Neural cell (in vitro differentiated cells): ENCODE results near the gene PIK3AP1.

Experiments
- CTCF ChIP-seq: fragments of 450-650 bp; IDR thresholded peaks from 2 replicates; pipeline ENCODE4 v1.5.1; 2014; ENCODE audit warnings: antibody characterized with exemption, mild to moderate bottlenecking, moderate library complexity; ENCODE audit not compliant: poor library complexity, severe bottlenecking
- EZH2 ChIP-seq: fragments of 200-600, 300-800 bp; shearing (Covaris generic), sonication (generic); IDR thresholded peaks from 2 replicates; pipeline ENCODE4 v1.6.1; 2014; ENCODE audit warnings: antibody characterized with exemption, low read length, borderline replicate concordance, mild to moderate bottlenecking; ENCODE audit not compliant: insufficient read depth, poor library complexity, severe bottlenecking
- POLR2AphosphoS5 ChIP-seq: IDR thresholded peaks from 2 replicates; pipeline ENCODE4 v1.6.1; 2012
- SMC3 ChIP-seq: fragments of 450-650 bp; conservative IDR thresholded peaks from 2 replicates; pipeline ENCODE4 v1.6.1; 2014; ENCODE audit warnings: antibody characterized with exemption, mild to moderate bottlenecking, moderate library complexity; ENCODE audit not compliant: poor library complexity
- TAF1 ChIP-seq: IDR thresholded peaks from 2 replicates; pipeline ENCODE4 v1.6.1; 2012; ENCODE audit warnings: low read depth

- TF ChIP-seq CTCF (no peak), SMC3 (no peak), POLR2AphosphoS5 (no peak), EZH2 (no peak), TAF1 (no peak)
Observed at GRCh38 chr10:96705134-96705533, 15.2 kb downstream of the PIK3AP1 start.
